Measurements from ENCODE around the gene SLC35D1.

The SLC35D1 gene

GRCh38 chr1:67051196-67051595 lies 2.8 kb downstream of the SLC35D1 start:
- Histone ChIP-seq H3K27ac (no peak overlapping the region), H3K4me3 (no peak overlapping the region)
- TF ChIP-seq CTCF (IDR thresholded peaks at IDR 0.05) = no peak
- DNase-seq (ENCODE audit: low spot score) = no peak

GRCh38 chr1:67044631-67045270 lies 9.2 kb downstream of the SLC35D1 start:
- DNase-seq (ENCODE audit: low spot score) = no peak
- TF ChIP-seq CTCF (IDR thresholded peaks at IDR 0.05) = no peak
- Histone ChIP-seq H3K27ac (no peak overlapping the region), H3K4me3 (no peak overlapping the region)

- no peak for DNase-seq (ENCODE audit: low spot score)
- TF ChIP-seq CTCF (IDR thresholded peaks at IDR 0.05) = no peak
- Histone ChIP-seq H3K27ac (no peak overlapping the region), H3K4me3 (no peak overlapping the region)
Observed at GRCh38 chr1:67043366-67043765, 10.6 kb downstream of the SLC35D1 start.

- Histone ChIP-seq H3K4me3 (no peak overlapping the region), H3K27ac (peak overlapping the region in 1 of 2 donors; percentile 23)
- no peak for TF ChIP-seq CTCF (IDR thresholded peaks at IDR 0.05)
- DNase-seq (ENCODE audit: low spot score) = no peak
Observed at GRCh38 chr1:67041841-67042503, 12.0 kb downstream of the SLC35D1 start.

- no peak for TF ChIP-seq CTCF (IDR thresholded peaks at IDR 0.05)
- no peak for DNase-seq (ENCODE audit: low spot score)
- H3K4me3 ChIP-seq = no peak overlapping the region
- no peak overlapping the region for H3K27ac ChIP-seq
Observed at GRCh38 chr1:67040405-67040804, 13.5 kb downstream of the SLC35D1 start.

- no peak for DNase-seq (ENCODE audit: low spot score)
- no peak for TF ChIP-seq CTCF (IDR thresholded peaks at IDR 0.05)
- no peak overlapping the region for H3K4me3 ChIP-seq
- peak overlapping the region in 1 of 2 donors; percentile 64 for H3K27ac ChIP-seq
Observed at GRCh38 chr1:67031859-67032247, 22.1 kb downstream of the SLC35D1 start.

Measured in coronary artery (tissue), 2 donors.